ENCODE measurements around the gene IL22. TPM values are rescaled to one million over a fixed set of nuclear protein-coding genes. Genes with fewer than 3 reads are reported as not detected.

The IL22 gene
- total and polyA plus RNA-seq, 2 of the 8 experiments (the other 6 are each of a cell fraction or from before 2014, with no cell fraction given) = not detected

- TF ChIP-seq ATF2 (IDR thresholded peaks at IDR 0.05; ENCODE audit: low read length) (no peak), RXRA (IDR thresholded peaks at IDR 0.05; ENCODE audit: insufficient read depth, low read depth, low read length) (no peak), SP2 (IDR thresholded peaks at IDR 0.05; ENCODE audit: low read length) (no peak), MAFK (IDR thresholded peaks at IDR 0.05; ENCODE audit: low read depth, low read length) (no peak), TEAD4 (IDR thresholded peaks at IDR 0.05; ENCODE audit: low read depth, low read length) (no peak)
These were observed 19.3 kb upstream of the IL22 start (continued) for GRCh38 chr12:68272732-68273131.
